ENCODE measurements around the gene KCTD5.
"Not testable (repeated sequence)": the region's sequence is repeated elsewhere in the genome, so short reads cannot be mapped to it uniquely, and the experiment has no call there.

The KCTD5 gene

GRCh38 chr16:2673066-2673999, 9.0 kb upstream of the KCTD5 start:
- DNase-seq (ENCODE audit: low read depth in 2 of 2), result peak; percentile 89 to 91

GRCh38 chr16:2675021-2675420, 7.3 kb upstream of the KCTD5 start:
- no peak for DNase-seq (ENCODE audit: low read depth in 2 of 2)

GRCh38 chr16:2675714-2676113, 6.6 kb upstream of the KCTD5 start:
- DNase-seq (ENCODE audit: low read depth in 2 of 2), result no peak

DNA sequence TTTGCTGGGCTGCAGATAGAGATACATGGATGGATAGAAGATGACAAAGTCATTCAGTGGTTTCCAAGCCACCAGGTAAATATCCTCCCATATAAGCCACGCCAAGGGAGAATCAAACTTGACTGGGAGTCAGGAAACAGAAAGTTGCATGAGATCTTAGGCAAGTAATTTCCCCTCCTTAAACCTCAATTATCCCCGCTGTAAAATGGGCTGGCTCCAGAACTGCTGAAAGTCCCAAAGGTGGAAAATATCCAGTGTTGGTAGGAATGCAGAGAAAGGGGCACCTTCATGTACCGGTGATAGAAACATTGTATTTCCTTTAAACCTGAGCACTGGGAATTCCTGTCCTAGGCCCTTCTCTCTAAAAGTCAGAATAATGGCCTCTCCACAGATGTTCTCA, 5.4 kb upstream of the KCTD5 start:
- DNase-seq (ENCODE audit: low read depth in 2 of 2), result not testable (repeated sequence)

DNA sequence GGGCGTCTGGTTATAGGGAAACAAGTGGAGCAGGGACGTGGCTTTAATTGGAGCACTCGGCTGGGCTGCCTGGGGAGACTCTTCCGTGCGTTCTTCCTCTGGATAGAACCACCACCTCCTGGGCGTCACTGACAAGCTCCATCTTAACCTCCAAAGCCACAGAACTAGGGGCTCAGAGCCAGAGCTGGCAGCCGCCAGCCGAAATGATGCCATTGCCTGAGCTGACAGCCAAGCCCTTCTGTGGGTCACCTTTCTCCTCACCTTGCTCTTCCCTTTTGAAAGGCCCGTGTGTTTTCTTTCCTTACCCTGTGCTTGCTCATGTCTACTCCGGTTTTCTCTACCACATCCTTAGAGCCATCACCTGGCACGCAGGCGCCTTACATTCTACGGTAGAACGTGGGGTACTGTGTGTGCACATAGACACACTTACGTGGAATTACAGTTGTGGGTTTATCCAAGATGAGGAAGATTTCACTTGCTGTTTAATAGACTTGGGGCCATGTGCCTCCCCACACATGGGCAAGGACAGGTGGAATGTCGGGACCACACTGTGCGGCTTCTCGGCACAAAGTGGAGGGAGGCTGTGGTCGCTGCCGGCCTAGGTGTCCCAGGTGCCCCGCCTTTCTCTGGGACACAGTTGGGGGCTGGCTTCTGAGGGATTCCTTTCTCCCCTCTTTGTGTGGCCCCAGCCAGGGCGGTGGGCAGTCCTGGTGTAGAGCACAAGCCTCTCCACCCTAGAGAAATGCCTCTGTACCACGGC, 3.9 kb upstream of the KCTD5 start:
- DNase-seq (ENCODE audit: low read depth in 2 of 2), result not testable (repeated sequence)

DNA sequence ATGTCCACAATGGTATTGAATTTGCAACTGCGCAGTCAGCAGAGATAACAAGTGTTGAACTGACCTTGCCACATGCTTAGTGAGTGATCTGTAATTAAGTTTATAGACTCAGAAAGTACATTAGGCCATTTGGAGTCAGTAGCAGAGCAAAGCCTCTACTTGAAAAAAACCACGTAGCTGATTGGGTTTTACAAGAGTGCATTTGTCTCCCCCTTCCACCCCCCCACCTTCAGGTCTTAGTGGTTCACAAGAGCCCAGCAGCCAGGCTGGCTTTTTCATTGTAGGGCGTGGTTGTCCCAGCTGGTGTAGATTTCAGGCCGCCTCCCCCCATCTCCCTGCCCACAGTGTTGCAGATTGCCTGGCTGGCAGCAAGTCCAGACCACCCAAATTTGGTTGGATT, 2.4 kb upstream of the KCTD5 start:
- DNase-seq (ENCODE audit: low read depth in 2 of 2), result not testable (repeated sequence)

- not testable (repeated sequence) for DNase-seq (ENCODE audit: low read depth in 2 of 2)
Measured at GRCh38 chr16:2680360-2680759, 2.0 kb upstream of the KCTD5 start.

- DNase-seq (ENCODE audit: low read depth in 2 of 2), result not testable (repeated sequence)
Measured at GRCh38 chr16:2683041-2683440, 718 bp downstream of the KCTD5 start.

DNA sequence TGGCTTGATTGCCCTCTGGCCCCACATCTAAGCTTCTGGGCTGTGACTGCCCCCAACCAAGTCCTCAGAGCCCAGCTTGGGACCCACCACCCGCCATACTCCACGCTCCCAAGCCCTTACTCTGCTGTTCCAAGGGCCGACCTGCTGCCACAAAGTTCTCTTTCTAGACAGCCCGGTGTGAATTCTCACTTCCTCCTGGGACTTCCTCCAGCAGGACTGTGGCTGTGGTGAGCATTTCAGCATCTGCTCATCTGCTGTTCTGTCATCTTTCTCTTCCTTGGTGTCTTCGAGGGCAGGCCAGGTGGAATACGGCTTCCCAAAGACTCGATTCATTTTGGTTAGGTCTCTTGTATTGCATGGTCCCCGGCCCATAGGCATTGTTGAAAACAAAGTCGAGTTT, 3.8 kb downstream of the KCTD5 start:
- DNase-seq (ENCODE audit: low read depth in 2 of 2), result not testable (repeated sequence)

- no peak for DNase-seq (ENCODE audit: low read depth in 2 of 2)
Measured at GRCh38 chr16:2686912-2687507, 4.7 kb downstream of the KCTD5 start.

DNA sequence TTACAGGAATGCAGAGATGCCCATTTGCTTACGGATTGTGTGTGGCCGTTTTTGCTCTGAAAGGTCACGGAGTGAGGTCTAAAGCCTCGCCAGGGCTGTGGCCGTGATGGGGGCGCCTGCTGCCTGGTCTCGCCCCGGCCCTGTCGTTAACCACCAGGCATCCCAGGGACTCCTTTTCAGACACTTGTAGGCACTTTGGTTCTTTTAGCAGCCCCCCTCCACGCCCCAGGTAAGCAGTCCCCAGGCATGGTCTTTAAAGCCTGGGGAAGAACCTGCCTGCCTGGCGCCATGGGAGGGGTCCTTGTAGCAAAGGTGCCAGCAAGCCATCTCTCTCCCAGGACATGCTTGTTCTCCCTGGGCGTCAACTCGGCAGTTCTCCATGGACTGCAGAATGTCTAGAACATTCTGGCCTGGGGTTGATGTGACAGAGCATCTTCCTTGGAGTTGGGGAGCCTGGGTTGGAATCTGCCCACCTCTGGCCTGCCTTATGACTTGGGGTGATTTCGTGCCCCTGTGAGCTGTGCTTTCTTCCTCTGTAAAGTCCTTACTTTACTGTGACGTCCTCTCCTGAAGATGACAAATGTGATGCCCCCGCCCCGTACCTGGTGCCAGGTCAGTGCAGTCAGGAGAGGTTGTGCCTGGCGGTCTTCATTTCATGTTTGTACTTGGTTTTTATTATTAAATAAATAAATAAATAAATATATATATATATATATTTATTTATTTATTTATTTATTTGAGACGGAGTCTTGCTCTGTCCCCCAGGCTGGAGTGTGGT, 5.4 kb downstream of the KCTD5 start:
- no peak for DNase-seq (ENCODE audit: low read depth in 2 of 2)

GRCh38 chr16:2689422-2689821, 7.1 kb downstream of the KCTD5 start:
- DNase-seq (ENCODE audit: low read depth in 2 of 2), result not testable (repeated sequence)

- no peak for DNase-seq (ENCODE audit: low read depth in 2 of 2)
Measured at GRCh38 chr16:2689968-2690801, 7.9 kb downstream of the KCTD5 start.

DNA sequence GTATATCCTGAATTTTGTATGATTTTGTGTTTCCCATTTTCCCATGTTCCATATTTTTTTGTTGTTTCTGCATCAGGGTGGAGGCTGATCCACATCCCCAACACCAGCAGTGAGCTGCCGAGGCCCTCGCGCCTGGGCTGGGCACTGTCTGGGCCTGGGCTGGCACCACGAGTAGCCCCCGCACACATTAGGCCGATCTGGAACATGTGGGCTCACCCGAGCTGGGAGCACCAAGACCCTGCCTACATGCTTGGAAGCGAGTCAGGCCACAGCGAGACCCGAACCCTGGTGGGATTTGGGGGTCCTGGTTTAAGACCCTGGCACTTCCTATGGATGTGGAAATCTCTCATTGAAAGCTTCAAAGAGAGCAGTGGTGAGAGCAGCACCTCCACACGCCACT, 8.5 kb downstream of the KCTD5 start:
- DNase-seq (ENCODE audit: low read depth in 2 of 2), result no peak

- DNase-seq (ENCODE audit: low read depth in 2 of 2), result no peak
Measured at GRCh38 chr16:2691491-2692248, 9.3 kb downstream of the KCTD5 start.

- DNase-seq (ENCODE audit: low read depth in 2 of 2), result no peak
Measured at GRCh38 chr16:2692251-2692947, 10.1 kb downstream of the KCTD5 start.

DNA sequence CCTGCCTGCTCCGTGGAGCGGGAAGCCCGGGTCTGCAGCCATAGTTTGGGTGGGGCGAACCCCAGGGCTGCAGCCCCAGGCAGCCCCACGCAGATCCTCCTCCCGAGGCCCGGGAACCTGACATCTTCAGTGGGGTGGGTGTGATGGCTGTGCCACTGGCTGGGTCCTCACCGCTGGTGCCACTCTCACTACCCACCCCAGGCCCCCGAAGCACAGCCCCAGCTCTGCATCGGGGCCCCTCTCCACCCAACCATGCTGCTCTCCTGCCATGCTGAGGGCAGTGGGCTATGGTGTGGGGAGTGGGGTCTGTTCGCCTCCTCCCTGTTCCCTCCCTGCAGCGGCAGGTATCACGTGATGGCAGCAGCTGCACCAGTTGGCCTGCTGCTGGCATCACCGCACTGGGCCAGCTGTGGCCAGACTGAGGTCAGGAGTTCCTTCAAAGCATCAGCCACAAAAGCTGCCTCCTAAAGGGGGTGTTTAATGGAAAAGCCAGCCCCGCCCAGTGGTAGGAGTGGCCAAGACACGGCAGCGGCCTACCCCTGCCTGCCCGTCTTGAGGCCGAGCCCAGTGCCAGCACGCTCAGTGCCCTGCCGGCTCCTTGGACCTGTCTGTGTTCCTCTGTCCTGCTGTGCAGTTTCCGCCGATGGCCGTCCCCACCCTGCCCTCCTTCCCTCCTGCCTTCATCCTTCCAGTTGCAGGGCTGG, 10.8 kb downstream of the KCTD5 start:
- DNase-seq (ENCODE audit: low read depth in 2 of 2), result no peak

GRCh38 chr16:2696601-2697250, 14.4 kb downstream of the KCTD5 start:
- not testable (repeated sequence) for DNase-seq (ENCODE audit: low read depth in 2 of 2)

Data from fibroblast of skin of left quadriceps (primary cell).